Activated CD4-positive, alpha-beta memory T cell treated with anti-CD3 and anti-CD28 coated beads for 36 hours (primary cell): ENCODE results near the gene PTGIS. TPM values are rescaled to one million over a fixed set of nuclear protein-coding genes. Genes with fewer than 3 reads are reported as not detected.
A peak's percentile ranks its signal among the peaks of the same experiment; 100 is the strongest.

Source experiments
- CTCF ChIA-PET: fragments of 350-600 bp; sonication (Branson Sonifier 250); formaldehyde crosslinking; loops from one replicate; lab custom pipeline; 2021; ENCODE audit warnings: antibody characterized with exemption, inconsistent platforms; lab: Charles Lee
- POLR2A ChIA-PET: fragments of 350-600 bp; sonication (Branson Sonifier 250); formaldehyde crosslinking; loops from one replicate; lab custom pipeline; 2021; ENCODE audit warnings: antibody characterized with exemption; lab: Charles Lee
- DNase-seq: peaks from one replicate; pipeline ENCODE4 v3.0.0-alpha.2; 2020
- H3K27ac Mint-ChIP-seq: one replicate; pipeline ENCODE4 v1.8.0; 2021; ENCODE audit warnings: mixed read lengths
- H3K27me3 Mint-ChIP-seq: one replicate; pipeline ENCODE4 v1.8.0; 2021; ENCODE audit warnings: mixed read lengths
- H3K36me3 Mint-ChIP-seq: one replicate; pipeline ENCODE4 v1.8.0; 2021; ENCODE audit warnings: mixed read lengths
- H3K4me1 Mint-ChIP-seq: one replicate; pipeline ENCODE4 v1.8.0; 2021; ENCODE audit warnings: low read depth, mixed read lengths
- H3K4me3 Mint-ChIP-seq: one replicate; pipeline ENCODE4 v1.8.0; 2021; ENCODE audit warnings: mild to moderate bottlenecking, mixed read lengths
- H3K9me3 Mint-ChIP-seq: one replicate; pipeline ENCODE4 v1.8.0; 2021; ENCODE audit warnings: mixed read lengths
- intact Hi-C: fragments of 100-400 bp; cut with micrococcal nuclease; formaldehyde crosslinking; loops from one replicate; pipeline ENCODE4 v1.15.1; 2023
- total RNA-seq, 2 experiments: library from RNA; stranded (reverse); gene quantifications; one replicate each; pipeline ENCODE4 v1.2.3, GENCODE V29; 2021

The PTGIS gene
- total RNA-seq, 2 experiments from 2014 or later = 1.8 TPM

DNA sequence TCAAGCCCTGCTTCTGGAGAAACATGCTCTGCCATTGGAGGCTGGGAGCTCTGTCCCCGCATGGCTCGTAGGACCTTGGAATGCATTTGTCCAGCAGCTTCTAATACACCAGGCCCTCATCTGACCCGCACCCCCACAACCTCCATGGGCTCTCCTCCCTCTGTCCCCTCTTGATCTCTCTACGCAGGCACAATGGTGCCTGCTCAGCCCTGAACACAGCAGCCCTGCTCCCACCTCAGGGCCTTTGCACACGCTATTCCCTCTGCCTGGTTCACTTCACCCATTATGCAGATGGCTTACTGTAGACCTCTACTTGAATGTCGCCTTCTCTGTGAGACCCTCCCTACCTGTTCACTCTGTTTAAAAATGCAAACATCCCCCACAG, 27.0 kb upstream of the PTGIS start:
- Mint-ChIP-seq H3K27me3 (no peaks in the 10 kb centered on the region), H3K27ac (peak overlapping the region; percentile 100), H3K9me3 (peaks cover 3% of the 10 kb centered on the region), H3K36me3 (peaks cover 45% of the 10 kb centered on the region), H3K4me1 (peaks cover 77% of the 10 kb centered on the region), H3K4me3 (peak overlapping the region; percentile 95)
- peak; percentile 37 for DNase-seq
- ChIA-PET CTCF (interaction anchor here (4.7 to 21.5 kb wide), 3 partner anchors 14 to 61 kb away, joined by 31 to 764 read pairs (median 83); no protein-coding TSS in a partner anchor), POLR2A (interaction anchor here (0.9 to 5.0 kb wide), 17 partner anchors 11 to 342 kb away, joined by 3 to 42 read pairs (median 4); partner anchors contain the start of gene ZNFX1)
- intact Hi-C loops = loop anchor here (1.0 to 10.0 kb wide), 7 partner anchors 218 to 830 kb away; partner anchors contain the start of genes SLC9A8, UBE2V1 and ZNFX1

DNA sequence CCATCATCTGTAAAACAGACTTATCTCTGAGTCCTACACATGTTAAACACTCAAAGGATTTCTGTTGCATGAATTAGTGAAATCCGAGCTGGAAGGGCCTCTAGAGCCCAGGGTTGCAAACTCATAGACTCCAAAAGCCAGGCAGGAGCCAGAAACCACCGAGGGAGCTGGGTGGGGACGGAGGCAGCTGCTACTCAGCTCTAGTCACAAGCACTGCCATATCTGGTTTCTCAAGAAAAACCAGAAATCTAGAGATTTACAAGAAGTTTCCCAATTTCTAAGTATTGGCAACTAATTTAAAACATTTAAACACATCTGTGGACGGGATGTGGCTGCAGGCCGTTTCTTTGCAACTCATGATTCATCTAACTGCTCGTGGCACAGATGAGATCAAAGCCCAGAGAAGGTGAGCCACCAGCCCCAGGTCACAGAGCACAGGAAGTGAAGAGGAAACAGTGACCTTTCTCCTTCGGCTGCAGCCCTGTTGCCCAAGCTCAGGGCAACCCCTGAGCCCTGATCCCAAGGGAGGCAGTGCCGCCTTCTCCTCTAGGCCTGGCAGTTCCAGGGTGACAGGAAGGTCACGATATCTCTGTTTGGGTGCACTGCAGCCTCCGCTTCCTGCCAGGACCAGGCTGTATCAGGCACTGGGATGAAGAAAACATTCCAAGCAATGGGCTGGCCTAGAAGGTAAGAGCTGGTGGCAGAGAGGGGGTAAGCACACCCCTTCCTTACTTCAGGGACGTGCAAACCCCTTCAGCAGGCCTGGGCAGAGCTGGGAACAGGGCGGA, 26.4 kb upstream of the PTGIS start:
- H3K4me3 Mint-ChIP-seq = peak overlapping the region; percentile 95
- H3K4me1 Mint-ChIP-seq = peaks cover 81% of the 10 kb centered on the region
- H3K27me3 Mint-ChIP-seq = no peaks in the 10 kb centered on the region
- ChIA-PET POLR2A (interaction anchor here (0.9 to 5.0 kb wide), 17 partner anchors 10 to 318 kb away, joined by 3 to 42 read pairs (median 4); partner anchors contain the start of gene ZNFX1), CTCF (interaction anchor here (0.6 to 21.5 kb wide), 4 partner anchors 15 to 388 kb away, joined by 3 to 764 read pairs (median 57); no protein-coding TSS in a partner anchor)
- peak overlapping the region; percentile 100 for H3K27ac Mint-ChIP-seq
- H3K9me3 Mint-ChIP-seq = peaks cover 3% of the 10 kb centered on the region
- peaks cover 49% of the 10 kb centered on the region for H3K36me3 Mint-ChIP-seq
- peak; percentile 92 for DNase-seq
- intact Hi-C loops = loop anchor here (1.0 to 10.0 kb wide), 7 partner anchors 218 to 830 kb away; partner anchors contain the start of genes SLC9A8, UBE2V1 and ZNFX1

DNA sequence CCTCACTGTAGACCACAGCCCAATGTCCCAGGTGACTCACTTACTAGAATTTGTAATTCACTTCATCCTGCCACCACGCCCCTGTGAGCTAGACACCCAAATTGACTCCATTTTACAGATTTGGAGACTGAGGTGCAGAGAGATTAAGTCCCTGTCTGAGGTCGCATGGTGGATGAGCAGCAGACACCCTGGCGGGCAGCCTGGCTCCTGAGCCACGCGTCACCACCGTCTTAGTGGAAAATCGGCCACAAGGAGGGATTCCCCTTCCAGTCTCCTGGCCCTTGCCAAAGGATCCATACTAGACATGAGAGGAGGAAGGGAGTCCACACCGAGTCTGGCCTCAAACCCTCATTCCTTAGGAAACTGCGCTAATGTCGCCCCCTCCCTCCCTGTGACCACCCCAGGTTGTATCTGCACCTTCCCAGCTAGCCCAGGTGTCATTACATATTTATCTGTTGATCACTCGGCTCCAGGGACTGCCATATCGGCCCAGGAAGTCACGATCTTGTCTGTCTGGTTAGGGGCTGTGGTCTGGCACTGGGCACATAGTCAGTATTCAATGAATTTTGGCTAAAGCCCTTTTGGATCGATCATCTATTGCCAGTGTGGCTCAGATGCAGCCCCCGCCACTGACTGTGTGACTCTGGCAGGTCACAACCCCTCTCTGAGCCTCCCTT, 25.7 kb upstream of the PTGIS start:
- peaks cover 49% of the 10 kb centered on the region for H3K36me3 Mint-ChIP-seq
- ChIA-PET CTCF (interaction anchor here (4.7 to 21.5 kb wide), 3 partner anchors 15 to 59 kb away, joined by 31 to 764 read pairs (median 83); no protein-coding TSS in a partner anchor), POLR2A (interaction anchor here (1.0 to 5.0 kb wide), 12 partner anchors 9 to 315 kb away, joined by 3 to 42 read pairs (median 4); partner anchors contain the start of gene ZNFX1)
- H3K4me3 Mint-ChIP-seq = peak overlapping the region; percentile 95
- no peaks in the 10 kb centered on the region for H3K27me3 Mint-ChIP-seq
- peak overlapping the region; percentile 100 for H3K27ac Mint-ChIP-seq
- intact Hi-C loops = loop anchor here (1.0 to 10.0 kb wide), 7 partner anchors 219 to 829 kb away; partner anchors contain the start of genes SLC9A8, UBE2V1 and ZNFX1
- DNase-seq = peak; percentile 73
- peaks cover 3% of the 10 kb centered on the region for H3K9me3 Mint-ChIP-seq
- H3K4me1 Mint-ChIP-seq = peaks cover 87% of the 10 kb centered on the region

DNA sequence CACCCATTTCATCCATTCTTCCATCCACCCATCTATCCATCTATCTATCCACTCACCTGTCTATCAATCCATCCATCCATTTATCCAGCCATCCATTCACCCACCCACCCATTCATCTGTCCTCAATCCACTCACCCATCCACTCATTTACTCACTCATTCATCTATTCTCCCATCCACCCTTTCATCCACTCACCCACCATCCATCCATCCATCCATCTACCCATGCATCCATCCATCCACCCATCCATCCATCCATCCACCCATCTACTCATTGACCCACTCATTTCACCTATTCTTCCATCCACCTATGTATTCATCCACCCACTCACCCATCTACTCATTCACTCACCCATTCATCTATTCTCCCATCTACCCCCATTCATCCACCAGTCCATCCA, 24.2 kb upstream of the PTGIS start:
- ChIA-PET CTCF (interaction anchor here (1.2 to 5.6 kb wide), 4 partner anchors 12 to 55 kb away, joined by 4 to 43 read pairs (median 5); no protein-coding TSS in a partner anchor), POLR2A (interaction anchor here (1.0 kb wide), 1 partner anchor 221 kb away, joined by 3 read pairs; the partner anchor contains the start of gene SLC9A8)
- peaks cover 40% of the 10 kb centered on the region for H3K36me3 Mint-ChIP-seq

DNA sequence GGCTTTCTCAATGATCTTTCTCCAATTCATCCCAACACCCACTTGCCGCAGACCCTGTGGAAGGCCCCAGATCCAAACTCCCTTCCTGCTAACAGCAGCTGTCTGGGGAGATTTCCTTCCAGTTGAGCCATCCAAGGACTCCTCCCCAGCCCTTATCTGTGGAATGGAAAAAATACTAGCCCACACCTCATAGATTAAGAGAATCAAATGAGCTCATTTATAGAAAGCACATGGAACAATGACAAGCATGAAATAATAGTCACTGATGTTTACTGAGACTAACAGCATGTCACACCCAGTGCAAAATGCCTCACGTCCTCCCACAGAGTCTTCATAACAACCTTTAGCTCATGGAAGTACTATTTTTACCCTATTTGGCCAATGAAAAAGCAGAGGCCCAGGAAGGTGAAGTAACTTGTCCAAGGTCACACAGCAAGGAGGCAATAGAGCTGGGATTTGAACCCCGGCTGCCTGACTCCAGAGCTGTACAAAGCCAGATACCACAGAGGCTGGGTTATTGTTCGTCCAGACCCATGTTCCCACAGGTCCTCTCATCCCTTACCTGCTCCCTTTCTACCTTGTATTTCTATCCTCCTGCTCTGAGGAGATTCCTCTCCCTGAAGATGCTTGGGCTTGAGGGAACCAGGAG, 23.4 kb upstream of the PTGIS start:
- intact Hi-C loops = loop anchor here (5.0 to 10.0 kb wide), 2 partner anchors 269 to 827 kb away; no protein-coding TSS in a partner anchor
- Mint-ChIP-seq H3K4me3 (peak overlapping the region; percentile 95), H3K9me3 (no peaks in the 10 kb centered on the region), H3K27me3 (no peaks in the 10 kb centered on the region), H3K27ac (peak overlapping the region; percentile 100), H3K36me3 (peaks cover 37% of the 10 kb centered on the region), H3K4me1 (peaks cover 75% of the 10 kb centered on the region)
- CTCF ChIA-PET = interaction anchor here (1.0 to 5.6 kb wide), 6 partner anchors 12 to 55 kb away, joined by 3 to 43 read pairs (median 4); no protein-coding TSS in a partner anchor
- POLR2A ChIA-PET = interaction anchor here (0.6 to 2.7 kb wide), 6 partner anchors 9 to 222 kb away, joined by 3 to 17 read pairs (median 4); partner anchors contain the start of gene SLC9A8
- peak; percentile 65 for DNase-seq

More for the DNA sequence above, 24.2 kb upstream of the PTGIS start:
- Mint-ChIP-seq H3K27me3 (no peaks in the 10 kb centered on the region), H3K9me3 (no peaks in the 10 kb centered on the region), H3K4me1 (peaks cover 79% of the 10 kb centered on the region), H3K4me3 (peak overlapping the region; percentile 95), H3K27ac (peak overlapping the region; percentile 100)
- no peak for DNase-seq
- intact Hi-C loops = loop anchor here (5.0 to 10.0 kb wide), 2 partner anchors 270 to 827 kb away; no protein-coding TSS in a partner anchor

DNA sequence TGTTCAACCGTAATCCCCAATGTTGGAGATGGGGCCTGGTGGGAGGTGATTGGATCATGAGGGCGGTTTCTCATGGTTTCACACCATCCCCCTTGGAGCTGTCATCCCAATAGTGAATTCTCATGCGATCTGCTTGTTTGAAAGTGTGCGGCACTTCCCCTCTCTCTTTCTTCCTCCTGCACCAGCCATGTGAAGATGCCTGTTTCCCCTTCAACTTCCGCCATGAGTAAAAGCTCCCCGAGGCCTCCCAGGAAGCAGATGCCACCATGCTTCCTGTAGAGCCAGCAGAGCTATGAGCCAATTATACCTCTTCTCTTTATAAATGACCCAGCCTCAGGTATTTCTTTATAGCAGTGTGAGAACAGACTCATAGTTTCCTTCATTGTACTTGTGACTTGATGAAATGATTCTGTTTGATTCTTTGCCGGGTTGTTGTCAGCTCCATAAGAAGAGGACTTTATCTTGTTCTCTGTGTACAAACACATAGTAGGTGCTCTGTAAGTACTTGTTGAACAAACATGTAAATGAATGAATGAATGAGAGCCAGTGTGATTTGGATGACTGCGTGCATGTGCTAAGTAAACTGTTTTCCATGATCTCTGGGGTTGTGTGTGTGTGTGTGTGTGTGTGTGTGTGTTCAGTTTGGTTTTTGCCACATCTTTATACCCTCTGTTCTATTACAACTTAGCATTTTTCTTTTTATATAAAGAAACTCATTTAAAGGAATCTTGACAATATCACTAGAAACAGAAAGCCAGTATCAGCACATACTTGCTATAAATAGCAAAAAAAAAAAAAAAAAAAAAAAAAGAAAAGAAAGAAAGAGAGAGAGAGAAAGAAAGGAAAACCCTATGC, 22.5 kb upstream of the PTGIS start:
- Mint-ChIP-seq H3K4me1 (peaks cover 66% of the 10 kb centered on the region), H3K4me3 (peak overlapping the region; percentile 62), H3K36me3 (peaks cover 29% of the 10 kb centered on the region), H3K27ac (peak overlapping the region; percentile 100), H3K27me3 (no peaks in the 10 kb centered on the region), H3K9me3 (no peaks in the 10 kb centered on the region)
- POLR2A ChIA-PET = interaction anchor here (1.1 to 2.7 kb wide), 4 partner anchors 13 to 312 kb away, joined by 3 to 17 read pairs (median 6); partner anchors contain the start of gene ZNFX1
- CTCF ChIA-PET = interaction anchor here (0.5 to 5.6 kb wide), 11 partner anchors 11 to 79 kb away, joined by 3 to 43 read pairs (median 4); no protein-coding TSS in a partner anchor
- peak; percentile 55 for DNase-seq
- intact Hi-C loops = loop anchor here (5.0 to 10.0 kb wide), 2 partner anchors 268 to 826 kb away; no protein-coding TSS in a partner anchor

DNA sequence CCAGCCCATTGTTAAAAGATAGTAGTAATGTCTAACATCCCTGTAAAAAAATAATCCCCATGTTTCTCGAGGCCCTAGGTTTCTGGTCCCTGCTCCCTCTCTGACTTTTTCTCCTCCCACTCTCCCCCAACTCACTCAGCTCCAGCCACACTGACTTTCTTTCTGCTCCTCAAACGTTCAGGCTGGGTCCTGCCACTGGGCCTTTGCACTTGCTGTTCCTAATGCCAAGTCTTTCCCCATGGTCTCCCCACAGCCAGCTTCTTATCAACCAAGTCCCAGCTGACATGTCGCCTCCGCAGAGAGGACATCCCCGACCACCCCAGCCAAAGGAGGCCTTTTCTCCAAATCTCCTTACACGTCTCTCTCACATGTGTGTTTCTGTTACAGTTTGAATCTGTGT, 21.8 kb upstream of the PTGIS start:
- Mint-ChIP-seq H3K36me3 (peaks cover 22% of the 10 kb centered on the region), H3K27me3 (no peaks in the 10 kb centered on the region), H3K9me3 (no peaks in the 10 kb centered on the region), H3K27ac (peak overlapping the region; percentile 100), H3K4me3 (no peak overlapping the region), H3K4me1 (peaks cover 60% of the 10 kb centered on the region)
- CTCF ChIA-PET = interaction anchor here (0.5 to 5.6 kb wide), 7 partner anchors 10 to 80 kb away, joined by 3 to 43 read pairs (median 4); no protein-coding TSS in a partner anchor
- no peak for DNase-seq
- intact Hi-C loops = loop anchor here (5.0 to 10.0 kb wide), 2 partner anchors 267 to 825 kb away; no protein-coding TSS in a partner anchor
- POLR2A ChIA-PET = interaction anchor here (1.0 to 2.7 kb wide), 4 partner anchors 14 to 312 kb away, joined by 3 to 17 read pairs (median 4); partner anchors contain the start of gene ZNFX1

DNA sequence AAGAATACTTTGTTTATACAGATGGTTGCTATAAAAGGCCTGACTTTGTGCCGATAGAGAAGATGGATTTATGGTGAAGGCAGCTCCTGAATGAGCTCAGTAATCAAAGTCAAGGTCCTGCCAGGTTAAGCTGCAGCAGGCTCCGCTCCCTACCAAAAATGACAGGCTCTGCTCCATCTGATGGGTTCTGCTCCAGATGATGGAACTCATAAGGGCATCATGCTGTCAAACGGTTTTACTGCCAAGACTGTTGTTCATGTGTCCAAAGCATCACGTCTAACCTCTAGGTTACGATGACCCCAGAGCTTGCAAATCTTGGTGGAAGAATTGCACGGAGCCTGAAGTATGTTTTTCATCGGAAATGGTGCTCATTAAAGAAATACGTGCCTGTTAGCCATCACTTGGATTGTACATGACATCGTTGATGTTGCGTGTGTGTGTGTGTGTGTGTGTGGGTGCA, 19.2 kb upstream of the PTGIS start:
- Mint-ChIP-seq H3K36me3 (peaks cover 18% of the 10 kb centered on the region), H3K9me3 (peaks cover 7% of the 10 kb centered on the region), H3K27me3 (no peaks in the 10 kb centered on the region), H3K4me1 (peaks cover 35% of the 10 kb centered on the region), H3K4me3 (no peak overlapping the region), H3K27ac (no peak overlapping the region)
- DNase-seq = no peak
- intact Hi-C loops = no loop called here
- CTCF ChIA-PET = interaction anchor here (0.7 to 5.6 kb wide), 4 partner anchors 9 to 71 kb away, joined by 3 to 43 read pairs (median 4); no protein-coding TSS in a partner anchor
- POLR2A ChIA-PET = interaction anchor here (1.5 kb wide), 1 partner anchor 9 kb away, joined by 6 read pairs; no protein-coding TSS in a partner anchor

DNA sequence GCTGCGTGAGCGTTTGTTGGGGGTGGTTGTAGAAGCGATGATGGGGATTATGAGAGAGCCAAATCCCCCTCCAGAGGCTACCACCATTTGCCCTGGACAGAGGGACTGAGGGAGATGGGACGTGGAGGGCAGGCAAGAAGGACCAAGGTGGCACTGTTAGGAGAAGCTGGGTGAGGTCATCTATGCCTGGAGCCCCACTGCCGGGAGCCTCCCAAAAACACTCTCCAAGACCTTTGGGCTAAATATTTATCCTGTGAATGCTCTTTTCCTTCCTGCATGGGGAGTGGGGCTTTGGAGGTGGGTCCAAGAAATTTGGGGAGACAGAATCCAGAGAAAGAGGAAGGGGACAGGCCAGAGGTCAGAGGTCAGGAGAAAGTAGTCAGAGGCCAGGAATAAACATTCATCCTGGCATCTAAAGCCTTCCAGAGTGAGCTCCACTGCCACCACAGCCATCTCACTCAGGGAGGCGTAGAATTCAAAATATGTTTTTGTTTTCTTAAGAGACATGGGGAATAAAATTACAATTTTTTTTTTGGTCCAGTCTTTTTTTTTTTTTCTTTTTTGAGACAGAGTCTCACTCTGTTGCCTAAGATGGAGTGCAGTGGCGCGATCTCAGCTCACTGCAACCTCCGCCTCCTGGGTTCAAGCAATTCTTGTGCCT, 17.8 kb upstream of the PTGIS start:
- Mint-ChIP-seq H3K36me3 (peaks cover 14% of the 10 kb centered on the region), H3K4me1 (peaks cover 22% of the 10 kb centered on the region), H3K9me3 (peaks cover 7% of the 10 kb centered on the region), H3K27me3 (no peaks in the 10 kb centered on the region), H3K4me3 (no peak overlapping the region), H3K27ac (no peak overlapping the region)
- intact Hi-C loops = no loop called here
- DNase-seq = no peak
- ChIA-PET POLR2A (interaction anchor here (1.1 kb wide), 1 partner anchor 10 kb away, joined by 3 read pairs; no protein-coding TSS in a partner anchor), CTCF (interaction anchor here (0.6 to 2.6 kb wide), 4 partner anchors 44 to 231 kb away, joined by 3 to 11 read pairs (median 3); no protein-coding TSS in a partner anchor)
